ENCODE data around the gene SLC44A5.
"Not testable (repeated sequence)": the region's sequence is repeated elsewhere in the genome, so short reads cannot be mapped to it uniquely, and the experiment has no call there.

Gene SLC44A5

DNA sequence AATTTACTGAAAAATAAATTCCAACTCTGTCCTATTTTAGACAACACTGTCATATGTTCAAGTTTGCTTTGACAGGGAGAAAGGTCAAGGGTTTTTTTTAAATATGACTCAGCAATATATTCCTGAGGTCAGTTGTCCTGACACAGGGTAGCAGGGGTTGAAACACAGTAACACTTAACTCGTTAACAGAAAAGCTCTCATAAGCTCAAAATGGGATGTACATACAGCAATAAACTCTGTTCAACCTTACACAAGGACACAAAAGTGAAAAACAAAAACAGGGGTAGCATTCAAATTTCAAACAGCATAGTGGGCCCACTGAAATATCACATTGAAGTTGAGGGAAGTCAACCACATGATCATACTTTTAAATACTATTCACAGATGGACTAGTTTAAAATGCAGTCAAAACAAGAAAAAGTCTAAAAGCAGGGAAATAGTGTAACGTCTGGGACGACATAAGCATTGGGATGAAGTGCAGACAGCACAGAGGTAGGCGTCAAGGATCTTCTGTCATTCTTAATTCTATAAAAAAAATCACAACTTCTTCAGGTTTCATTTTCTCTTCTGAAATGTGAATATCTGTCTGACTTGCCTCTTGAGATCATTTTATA is 89.9 kb downstream of the SLC44A5 start:
- DNase-seq, result no peak

DNA sequence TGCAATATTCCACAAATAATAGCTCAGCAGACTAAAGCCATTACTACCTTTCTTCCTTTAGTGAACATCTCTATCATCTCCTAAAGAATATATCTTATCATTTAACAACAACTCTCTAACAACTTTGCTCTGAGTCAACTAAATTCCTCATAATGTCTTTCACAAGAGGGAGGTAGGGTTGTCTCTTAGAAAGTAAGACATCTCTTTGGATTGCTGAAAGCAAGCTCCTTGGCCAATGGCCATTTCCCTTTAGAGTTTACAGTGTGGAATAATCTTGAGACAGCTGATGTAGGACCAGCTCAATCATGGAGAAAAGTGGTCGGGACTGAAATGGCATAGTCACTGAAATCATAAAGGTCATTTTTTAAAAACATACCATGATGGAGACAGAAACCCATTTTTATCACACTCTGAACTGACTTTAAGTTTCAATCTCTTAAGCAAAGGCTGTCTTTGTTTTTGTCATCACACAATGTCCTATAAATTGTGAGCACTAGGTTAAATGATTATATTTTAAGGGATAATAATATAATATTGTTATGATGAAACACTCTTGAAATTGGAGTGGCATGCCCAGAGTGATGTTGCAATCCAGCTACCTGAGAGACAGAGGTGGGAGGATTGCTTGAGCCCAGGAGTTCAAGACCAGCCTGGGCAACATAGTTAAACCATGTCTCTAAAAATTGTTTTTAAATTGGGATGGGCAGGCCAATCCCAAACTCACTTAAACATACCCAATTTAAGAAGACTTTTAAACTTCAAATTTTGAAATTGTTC is 91.1 kb downstream of the SLC44A5 start:
- DNase-seq, result no peak

DNA sequence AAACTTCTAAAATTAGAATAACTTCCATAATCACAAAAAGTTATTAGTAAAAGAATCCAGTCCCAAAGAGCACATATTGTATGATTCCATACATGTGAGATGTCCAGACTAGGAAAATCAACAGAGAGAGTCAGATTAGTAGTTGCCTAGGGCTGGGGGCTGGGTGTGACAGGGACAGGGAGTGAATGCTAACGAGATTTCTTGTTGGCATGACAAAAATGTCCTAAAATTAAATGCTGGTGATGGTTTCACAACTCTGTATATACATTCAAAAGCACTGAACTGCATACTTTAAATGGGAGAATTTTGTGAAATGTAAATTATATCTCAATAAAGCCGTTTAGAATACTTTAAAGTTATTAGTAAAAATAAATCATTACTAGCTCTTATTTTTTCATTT is 92.2 kb downstream of the SLC44A5 start:
- no peak for DNase-seq

DNA sequence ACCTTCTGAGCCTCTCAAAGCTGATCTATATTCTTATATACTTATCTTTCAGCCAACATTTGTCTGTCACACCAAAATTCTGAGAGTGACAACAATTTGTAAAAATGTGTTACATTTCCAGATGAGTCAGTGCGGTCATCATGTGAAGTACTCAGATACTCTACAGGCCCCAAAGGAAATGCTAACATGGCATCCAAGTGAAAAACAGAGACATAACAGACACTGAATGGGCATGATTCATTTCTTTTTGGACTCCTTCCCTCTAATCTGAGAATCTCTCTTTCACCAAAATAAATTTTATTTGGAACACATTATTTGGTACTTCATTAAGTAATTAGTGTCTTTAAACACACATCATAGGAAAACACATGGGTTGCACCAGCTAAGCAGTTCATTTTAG is 96.6 kb downstream of the SLC44A5 start:
- DNase-seq, result no peak

GRCh38 chr1:75506976-75507375 is 103.9 kb downstream of the SLC44A5 start:
- no peak for DNase-seq

DNA sequence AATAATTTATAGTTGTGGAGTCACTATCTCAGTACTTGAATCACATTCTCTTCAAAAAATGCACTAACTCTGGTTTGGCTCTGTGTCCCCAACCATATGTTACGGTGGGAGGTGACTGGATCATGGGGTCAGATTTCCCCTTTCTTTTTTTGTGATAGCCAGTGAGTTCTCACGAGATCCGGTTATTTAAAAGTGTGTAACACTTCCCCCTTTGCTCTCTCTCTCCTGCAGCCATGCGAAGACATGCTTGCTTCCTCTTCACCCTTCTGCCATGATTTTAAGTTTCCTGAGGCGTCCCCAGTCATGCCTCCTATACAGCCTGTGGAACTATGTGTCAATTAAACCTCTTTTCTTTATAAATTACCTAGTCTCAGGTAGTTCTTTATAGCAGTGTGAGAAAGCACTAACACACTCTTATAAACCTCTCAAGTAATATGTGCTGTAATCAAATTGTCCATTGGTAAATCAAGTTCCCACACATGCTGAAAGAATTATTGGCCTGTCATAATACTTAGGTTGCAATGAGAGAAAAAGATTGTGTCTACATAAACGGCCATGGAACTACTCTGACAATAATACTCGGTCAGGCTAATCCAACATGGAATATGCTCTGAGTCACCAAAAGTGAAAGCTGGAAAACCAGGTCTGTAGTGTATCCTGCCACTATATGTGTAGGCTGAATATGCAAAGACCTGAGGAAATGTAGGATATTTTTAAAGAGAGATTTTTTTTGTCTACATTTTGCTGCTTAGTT is 107.5 kb downstream of the SLC44A5 start:
- DNase-seq, result no peak

DNA sequence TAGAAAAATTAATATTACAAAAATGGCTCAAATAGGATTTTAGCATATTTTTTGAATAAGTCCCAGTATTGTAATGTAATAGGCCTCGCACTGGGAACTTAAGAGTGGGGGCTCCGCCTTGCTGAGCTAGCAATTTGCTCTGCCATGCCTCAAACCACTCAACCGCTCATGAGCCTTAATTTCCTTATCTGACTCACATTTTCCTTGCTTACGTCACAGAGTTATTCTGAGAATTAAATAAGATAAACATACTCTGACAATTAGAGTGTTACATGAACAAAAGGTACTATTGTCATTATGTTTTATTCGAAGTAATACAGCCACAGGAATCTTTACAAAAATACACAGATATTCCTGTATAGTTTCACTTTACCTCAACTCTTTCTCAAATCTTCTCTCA is 108.1 kb downstream of the SLC44A5 start:
- no peak for DNase-seq

- DNase-seq, result no peak
These were observed 109.2 kb downstream of the SLC44A5 start for GRCh38 chr1:75501577-75502295.

- no peak for DNase-seq
These were observed 118.9 kb downstream of the SLC44A5 start for GRCh38 chr1:75492011-75492410.

DNA sequence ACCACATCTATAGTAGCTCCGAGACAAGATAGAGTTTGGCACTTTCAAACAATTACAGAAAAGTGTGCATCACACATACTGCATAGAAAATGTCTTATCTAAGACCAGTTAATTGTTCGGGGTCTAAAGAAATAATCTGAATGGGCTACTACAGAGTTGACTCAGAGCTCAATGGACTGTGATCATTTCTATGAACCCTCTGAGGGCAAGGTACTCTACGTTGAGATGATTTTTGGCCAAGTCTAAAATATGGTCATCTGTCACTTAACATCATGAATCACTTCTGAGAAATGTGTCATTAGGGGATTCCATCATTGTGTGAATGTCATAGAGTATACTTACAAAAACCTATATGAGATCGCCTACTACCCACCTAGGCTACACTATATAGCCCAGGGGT is 123.5 kb downstream of the SLC44A5 start:
- DNase-seq, result no peak

- DNase-seq, result no peak
These were observed 126.1 kb downstream of the SLC44A5 start for GRCh38 chr1:75484789-75485188.

GRCh38 chr1:75482951-75483350 is 128.0 kb downstream of the SLC44A5 start:
- DNase-seq, result no peak

- not testable (repeated sequence) for DNase-seq
These were observed 134.4 kb downstream of the SLC44A5 start for GRCh38 chr1:75476486-75476885.

GRCh38 chr1:75475696-75476095 is 135.2 kb downstream of the SLC44A5 start:
- no peak for DNase-seq

- no peak for DNase-seq
These were observed 137.8 kb downstream of the SLC44A5 start for GRCh38 chr1:75472971-75473603.

DNA sequence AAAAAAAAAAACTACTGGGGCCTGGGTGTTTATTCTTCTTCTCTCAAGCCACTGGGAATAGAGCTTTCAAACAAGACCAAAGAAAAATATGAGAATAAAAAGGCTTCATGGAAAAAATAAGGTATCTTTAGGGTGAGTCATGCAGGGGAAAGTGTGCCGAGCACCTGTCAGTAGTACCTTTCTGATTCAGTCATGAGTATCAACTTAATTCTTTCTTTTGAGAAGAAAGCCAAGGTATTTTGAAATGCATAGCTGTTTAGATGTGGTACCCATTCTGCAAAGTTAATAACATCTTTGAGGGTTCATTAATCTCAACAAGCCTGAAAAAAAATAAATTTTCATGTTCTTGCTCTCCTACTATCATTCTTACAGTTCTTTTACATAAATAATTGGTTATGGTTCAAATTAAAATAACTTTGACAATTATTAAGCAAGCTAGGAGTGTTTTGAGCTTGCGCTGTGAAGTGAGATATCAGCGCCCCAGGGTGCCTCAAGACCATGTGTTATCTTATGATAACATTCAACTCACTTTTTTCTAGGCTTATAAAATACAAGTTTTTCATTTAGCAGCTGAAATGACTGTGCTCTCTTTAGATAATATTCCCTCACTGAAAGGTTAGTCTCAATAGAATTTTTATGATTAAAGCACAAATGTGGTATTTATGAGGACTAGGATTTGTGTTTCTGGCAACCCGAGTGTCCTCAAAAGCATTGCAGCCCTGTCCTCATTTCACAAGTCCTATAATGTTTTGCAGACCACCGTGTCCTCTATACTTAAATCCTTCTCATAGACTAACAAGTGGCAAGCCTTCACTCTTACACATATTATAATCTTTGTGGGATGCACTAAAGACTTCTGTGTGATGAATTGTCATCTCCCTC is 138.6 kb downstream of the SLC44A5 start:
- no peak for DNase-seq

DNA sequence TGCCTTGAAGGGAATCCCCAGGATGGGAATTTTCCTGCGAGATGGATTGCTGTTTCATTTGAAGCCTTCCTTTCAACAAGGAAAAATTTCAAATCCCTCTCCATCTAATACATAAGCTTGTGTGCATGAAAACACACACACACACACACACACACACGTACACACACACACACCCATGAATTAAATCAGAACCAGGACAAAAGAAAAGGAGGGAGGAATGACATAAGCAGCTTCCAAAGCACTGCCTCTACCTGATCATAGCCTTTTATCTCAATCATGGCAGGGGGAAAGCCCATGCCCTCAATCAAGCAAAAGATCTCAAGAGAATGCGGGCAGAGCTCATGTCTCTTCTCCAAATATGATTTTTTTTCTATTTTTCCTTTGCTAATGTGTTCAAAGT is 139.7 kb downstream of the SLC44A5 start:
- DNase-seq, result no peak

GRCh38 chr1:75470448-75470847 is 140.5 kb downstream of the SLC44A5 start:
- no peak for DNase-seq

- DNase-seq, result no peak
These were observed 141.2 kb downstream of the SLC44A5 start for GRCh38 chr1:75469586-75470173.

- DNase-seq, result no peak
These were observed 149.0 kb downstream of the SLC44A5 start for GRCh38 chr1:75461808-75462325.

DNA sequence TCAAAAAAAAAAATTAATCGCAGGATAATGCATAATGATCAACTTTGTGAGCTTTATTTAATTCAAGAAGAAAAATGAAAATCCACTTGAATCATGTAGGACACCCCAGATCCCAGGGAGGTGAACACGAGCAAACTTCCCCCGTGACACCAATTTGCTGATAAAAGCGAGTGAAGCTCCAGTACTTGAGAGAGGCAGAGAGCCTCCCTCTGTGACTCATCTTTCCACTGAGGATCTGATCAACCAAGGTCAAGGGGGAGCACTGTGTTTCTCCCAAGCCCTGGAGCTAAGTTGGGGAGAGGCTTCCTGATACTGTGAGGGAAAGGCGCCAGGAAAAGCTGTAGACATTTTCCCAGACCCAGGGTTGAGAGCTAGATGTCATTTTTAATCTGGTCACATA is 160.9 kb downstream of the SLC44A5 start:
- DNase-seq, result no peak
